OCI-LY1 (cell line): ENCODE results near the gene SMDT1.

Experiments used
- H2AFZ ChIP-seq: fragments of 200-600 bp; sonication (generic), shearing (Covaris generic); 2 replicates; pipeline ENCODE4 v1.6.0; 2014; ENCODE audit warnings: antibody characterized with exemption, mild to moderate bottlenecking, low read length
- H3F3A ChIP-seq: fragments of 200-600 bp; sonication (generic), shearing (Covaris generic); 2 replicates; pipeline ENCODE4 v1.6.0; 2014; ENCODE audit warnings: mild to moderate bottlenecking, antibody characterized with exemption, low read length, moderate library complexity; ENCODE audit not compliant: insufficient read depth
- H3K27ac ChIP-seq: fragments of 200-600 bp; sonication (generic); 2 replicates; pipeline ENCODE4 v1.5.1; 2014; ENCODE audit warnings: low read length, mixed run types, mild to moderate bottlenecking, low read depth; ENCODE audit not compliant: poor library complexity, severe bottlenecking
- H3K27me3 ChIP-seq: fragments of 200-600 bp; sonication (generic); 2 replicates; pipeline ENCODE4 v1.6.0; 2014; ENCODE audit warnings: antibody characterized with exemption, mild to moderate bottlenecking, low read length, moderate library complexity; ENCODE audit not compliant: insufficient read depth
- H3K36me3 ChIP-seq: fragments of 200-600 bp; sonication (generic); 2 replicates; pipeline ENCODE4 v1.6.1; 2014; ENCODE audit warnings: mild to moderate bottlenecking, antibody characterized with exemption, low read length, moderate library complexity, mixed read lengths; ENCODE audit not compliant: insufficient read depth
- H3K4me1 ChIP-seq: fragments of 200-600 bp; sonication (generic); 2 replicates; pipeline ENCODE4 v1.5.1; 2014; ENCODE audit warnings: mild to moderate bottlenecking, low read length, moderate library complexity; ENCODE audit not compliant: insufficient read depth, severe bottlenecking
- H3K4me2 ChIP-seq: fragments of 200-600 bp; sonication (generic), shearing (Covaris generic); 2 replicates; pipeline ENCODE4 v1.6.1; 2014; ENCODE audit warnings: low read length
- H3K4me3 ChIP-seq: fragments of 200-600 bp; sonication (generic); 2 replicates; pipeline ENCODE4 v1.5.1; 2014; ENCODE audit warnings: low read length, low read depth, mild to moderate bottlenecking, mixed read lengths; ENCODE audit not compliant: poor library complexity, severe bottlenecking
- H3K79me2 ChIP-seq: fragments of 200-600 bp; shearing (Covaris generic); 2 replicates; pipeline ENCODE4 v1.6.1; 2016; ENCODE audit warnings: mixed run types, low read length, mixed read lengths; ENCODE audit not compliant: insufficient read depth
- H3K9ac ChIP-seq: fragments of 200-600 bp; sonication (generic), shearing (Covaris generic); 2 replicates; pipeline ENCODE4 v1.6.1; 2014; ENCODE audit warnings: mild to moderate bottlenecking, low read length, mixed read lengths
- H3K9me2 ChIP-seq: fragments of 200-600 bp; sonication (generic), shearing (Covaris generic); 2 replicates; pipeline ENCODE4 v1.6.1; 2014; ENCODE audit warnings: low read depth, mild to moderate bottlenecking, low read length, mixed read lengths
- H3K9me3 ChIP-seq: fragments of 200-600 bp; shearing (Covaris generic); 2 replicates; pipeline ENCODE4 v1.6.1; 2014; ENCODE audit warnings: low read length, mixed read lengths
- H4K20me1 ChIP-seq: fragments of 200-600 bp; sonication (generic), shearing (Covaris generic); 2 replicates; pipeline ENCODE4 v1.6.0; 2016; ENCODE audit warnings: mild to moderate bottlenecking, low read length; ENCODE audit not compliant: insufficient read depth
- EZH2 ChIP-seq: fragments of 200-600 bp; sonication (generic), shearing (Covaris generic); IDR thresholded peaks from 2 replicates; pipeline ENCODE4 v1.8.0; 2017; ENCODE audit warnings: borderline replicate concordance, mixed run types, mild to moderate bottlenecking, antibody characterized with exemption, low read length, moderate library complexity, mixed read lengths
- TF ChIP-seq, protein P1 (sequence below): fragments of 200-600 bp; sonication (generic), shearing (Covaris generic); IDR thresholded peaks from 2 replicates; pipeline ENCODE4 v1.5.1; 2017; ENCODE audit warnings: mild to moderate bottlenecking, antibody characterized with exemption, low read length, moderate library complexity, mixed read lengths

The SMDT1 gene

DNA sequence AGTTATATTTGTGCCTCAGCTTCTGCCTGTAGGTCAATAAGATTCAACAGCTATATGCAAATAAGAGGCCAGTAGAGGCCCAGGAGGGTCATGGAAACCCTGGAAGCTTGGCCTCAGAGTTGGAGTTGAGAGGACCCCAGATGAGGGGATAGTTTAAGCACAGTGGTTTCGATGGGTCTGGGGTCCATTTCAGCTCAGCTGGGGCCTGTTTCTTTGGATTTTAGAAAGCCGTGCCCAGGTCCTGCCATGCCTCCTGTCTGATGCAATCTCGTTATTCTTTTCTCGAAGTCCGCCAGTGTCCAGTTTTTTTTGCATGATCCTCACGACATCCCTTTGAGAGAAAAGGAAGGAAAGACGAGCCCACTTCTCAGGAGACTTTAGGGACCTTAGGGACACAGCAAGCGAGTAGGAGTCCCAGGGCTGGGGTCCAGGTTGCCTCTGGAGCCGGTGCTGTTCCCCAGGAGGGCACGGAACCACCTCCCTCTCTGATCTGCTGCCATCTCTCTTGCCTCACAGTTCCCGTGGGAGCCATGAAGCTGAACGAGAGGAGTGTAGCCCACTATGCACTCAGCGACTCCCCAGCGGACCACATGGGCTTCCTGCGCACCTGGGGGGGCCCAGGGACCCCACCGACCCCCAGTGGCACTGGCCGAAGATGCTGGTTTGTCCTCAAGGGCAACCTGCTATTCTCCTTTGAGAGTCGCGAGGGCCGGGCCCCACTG lies 2.6 kb upstream of the SMDT1 start:
- no peak overlapping the region for H3K4me3 ChIP-seq
- H4K20me1 ChIP-seq = no peaks in the 10 kb centered on the region
- no peak for TF ChIP-seq EZH2
- TF ChIP-seq, protein P1, sequence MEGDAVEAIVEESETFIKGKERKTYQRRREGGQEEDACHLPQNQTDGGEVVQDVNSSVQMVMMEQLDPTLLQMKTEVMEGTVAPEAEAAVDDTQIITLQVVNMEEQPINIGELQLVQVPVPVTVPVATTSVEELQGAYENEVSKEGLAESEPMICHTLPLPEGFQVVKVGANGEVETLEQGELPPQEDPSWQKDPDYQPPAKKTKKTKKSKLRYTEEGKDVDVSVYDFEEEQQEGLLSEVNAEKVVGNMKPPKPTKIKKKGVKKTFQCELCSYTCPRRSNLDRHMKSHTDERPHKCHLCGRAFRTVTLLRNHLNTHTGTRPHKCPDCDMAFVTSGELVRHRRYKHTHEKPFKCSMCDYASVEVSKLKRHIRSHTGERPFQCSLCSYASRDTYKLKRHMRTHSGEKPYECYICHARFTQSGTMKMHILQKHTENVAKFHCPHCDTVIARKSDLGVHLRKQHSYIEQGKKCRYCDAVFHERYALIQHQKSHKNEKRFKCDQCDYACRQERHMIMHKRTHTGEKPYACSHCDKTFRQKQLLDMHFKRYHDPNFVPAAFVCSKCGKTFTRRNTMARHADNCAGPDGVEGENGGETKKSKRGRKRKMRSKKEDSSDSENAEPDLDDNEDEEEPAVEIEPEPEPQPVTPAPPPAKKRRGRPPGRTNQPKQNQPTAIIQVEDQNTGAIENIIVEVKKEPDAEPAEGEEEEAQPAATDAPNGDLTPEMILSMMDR = no peak
- H3K9ac ChIP-seq = no peak overlapping the region
- H3K36me3 ChIP-seq = peaks cover 5% of the 10 kb centered on the region
- H3K79me2 ChIP-seq = peaks cover 11% of the 10 kb centered on the region
- no peak overlapping the region for H3K27ac ChIP-seq
- no peak overlapping the region for H3K4me2 ChIP-seq
- no peak overlapping the region for H2AFZ ChIP-seq
- peaks cover 17% of the 10 kb centered on the region for H3K4me1 ChIP-seq
- H3K9me3 ChIP-seq = no peaks in the 10 kb centered on the region
- no peaks in the 10 kb centered on the region for H3K27me3 ChIP-seq
- no peaks in the 10 kb centered on the region for H3K9me2 ChIP-seq
- H3F3A ChIP-seq = no peaks in the 10 kb centered on the region

DNA sequence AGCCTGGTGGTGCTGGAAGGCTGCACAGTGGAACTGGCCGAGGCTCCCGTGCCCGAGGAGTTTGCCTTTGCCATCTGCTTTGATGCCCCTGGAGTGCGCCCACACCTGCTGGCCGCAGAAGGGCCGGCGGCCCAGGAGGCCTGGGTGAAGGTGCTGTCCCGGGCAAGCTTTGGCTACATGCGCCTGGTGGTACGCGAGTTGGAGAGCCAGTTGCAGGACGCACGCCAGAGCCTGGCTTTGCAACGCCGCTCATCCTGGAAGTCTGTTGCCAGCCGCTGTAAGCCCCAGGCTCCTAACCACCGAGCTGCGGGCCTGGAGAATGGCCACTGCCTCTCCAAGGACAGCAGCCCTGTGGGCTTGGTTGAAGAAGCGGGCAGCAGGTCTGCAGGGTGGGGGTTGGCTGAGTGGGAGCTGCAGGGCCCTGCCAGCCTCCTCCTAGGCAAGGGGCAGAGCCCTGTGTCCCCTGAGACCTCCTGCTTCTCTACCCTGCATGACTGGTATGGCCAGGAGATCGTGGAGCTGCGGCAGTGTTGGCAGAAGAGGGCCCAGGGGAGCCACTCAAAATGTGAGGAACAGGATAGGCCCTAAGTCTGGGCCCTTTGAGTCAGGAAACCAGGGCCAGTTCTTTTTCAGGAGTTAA lies 1.9 kb upstream of the SMDT1 start:
- Histone ChIP-seq H3F3A (no peaks in the 10 kb centered on the region), H3K9me2 (no peaks in the 10 kb centered on the region), H3K27me3 (no peaks in the 10 kb centered on the region), H3K9me3 (no peaks in the 10 kb centered on the region), H3K27ac (no peak overlapping the region), H4K20me1 (no peaks in the 10 kb centered on the region), H3K4me1 (peaks cover 17% of the 10 kb centered on the region), H3K4me3 (no peak overlapping the region), H3K79me2 (peaks cover 11% of the 10 kb centered on the region), H2AFZ (no peak overlapping the region), H3K36me3 (peaks cover 12% of the 10 kb centered on the region), H3K4me2 (no peak overlapping the region), H3K9ac (no peak overlapping the region)
- TF ChIP-seq, protein P1 = no peak

DNA sequence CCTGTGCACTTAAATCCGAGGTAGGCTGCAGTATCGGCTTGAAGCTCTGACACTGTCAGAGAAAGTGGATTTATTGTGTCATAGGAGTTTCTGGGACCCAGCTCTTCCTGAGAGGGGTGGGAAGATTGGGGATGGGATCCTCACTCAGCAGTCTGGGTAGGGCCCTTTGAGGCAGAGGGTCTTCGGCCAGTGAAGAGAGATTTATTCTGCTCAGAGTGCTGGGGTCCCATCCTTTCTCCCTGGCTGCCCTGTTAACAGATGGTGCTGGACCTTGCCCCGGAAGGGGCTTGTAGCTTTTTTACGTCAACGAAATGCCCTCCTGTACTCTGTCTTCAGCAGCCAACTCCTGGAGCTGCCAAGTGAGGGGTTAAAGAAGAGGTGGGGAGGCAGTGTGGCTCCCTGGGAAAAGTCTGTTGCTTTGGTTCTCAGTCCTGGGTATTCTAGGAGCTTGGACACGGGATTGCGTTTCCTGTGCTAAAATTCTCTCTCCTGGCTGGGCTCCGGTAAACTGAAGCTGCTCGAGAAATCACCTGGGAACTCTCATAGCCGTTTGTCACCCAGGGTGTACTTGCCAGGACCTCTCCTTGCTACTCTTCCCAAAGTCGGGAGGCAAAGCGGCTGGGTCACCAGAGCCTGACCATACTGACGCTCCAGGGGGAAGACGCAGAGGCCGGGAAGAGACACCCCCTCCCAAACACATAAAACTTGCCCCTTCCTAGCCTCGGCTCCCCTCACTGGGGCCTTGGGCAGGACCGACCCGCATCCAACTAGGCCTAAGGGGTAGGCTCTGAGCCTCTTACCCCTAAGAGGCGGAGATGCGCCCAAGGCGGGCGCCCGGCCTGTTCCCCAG lies 806 bp upstream of the SMDT1 start:
- H3K9me3 ChIP-seq = no peaks in the 10 kb centered on the region
- no peaks in the 10 kb centered on the region for H3F3A ChIP-seq
- H2AFZ ChIP-seq = no peak overlapping the region
- H3K36me3 ChIP-seq = peaks cover 23% of the 10 kb centered on the region
- peak overlapping the region; percentile 74 for H3K4me2 ChIP-seq
- no peaks in the 10 kb centered on the region for H3K27me3 ChIP-seq
- H3K79me2 ChIP-seq = peaks cover 11% of the 10 kb centered on the region
- TF ChIP-seq EZH2 = no peak
- TF ChIP-seq, protein P1 = no peak
- peak overlapping the region; percentile 90 for H3K9ac ChIP-seq
- H4K20me1 ChIP-seq = no peaks in the 10 kb centered on the region
- H3K9me2 ChIP-seq = no peaks in the 10 kb centered on the region
- peak overlapping the region; percentile 81 for H3K4me3 ChIP-seq
- peaks cover 17% of the 10 kb centered on the region for H3K4me1 ChIP-seq
- peak overlapping the region; percentile 79 for H3K27ac ChIP-seq
